HG03103 (cell line): ENCODE measurements around the gene EEF1AKMT3.

Experiments used
- ATAC-seq: cut with Tn5 transposase; IDR thresholded peaks from one replicate; pipeline ENCODE4 v1.9.1; 2021; ENCODE audit warnings: low read depth; ENCODE audit not compliant: unreplicated experiment

The EEF1AKMT3 gene

DNA sequence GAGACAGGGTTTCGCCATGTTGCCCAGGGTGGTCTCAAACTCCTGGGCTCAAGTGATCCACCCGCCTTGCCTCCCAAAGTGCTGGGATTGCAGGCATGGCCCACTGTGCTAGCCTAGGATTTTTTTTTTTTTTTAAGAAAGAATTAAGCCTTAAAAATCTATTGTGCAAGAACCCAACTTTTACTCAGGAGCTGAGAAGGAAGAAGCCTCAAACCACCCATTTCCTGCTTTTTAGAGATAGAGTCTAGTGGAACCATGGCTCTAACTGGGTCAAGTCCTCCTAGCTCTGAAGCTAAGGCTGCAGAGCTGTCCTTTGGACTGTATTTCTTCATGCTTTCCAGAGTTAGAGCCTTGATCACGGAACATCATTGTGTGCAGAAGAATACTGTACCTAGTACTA lies 8.8 kb downstream of the EEF1AKMT3 start:
- no peak for ATAC-seq

DNA sequence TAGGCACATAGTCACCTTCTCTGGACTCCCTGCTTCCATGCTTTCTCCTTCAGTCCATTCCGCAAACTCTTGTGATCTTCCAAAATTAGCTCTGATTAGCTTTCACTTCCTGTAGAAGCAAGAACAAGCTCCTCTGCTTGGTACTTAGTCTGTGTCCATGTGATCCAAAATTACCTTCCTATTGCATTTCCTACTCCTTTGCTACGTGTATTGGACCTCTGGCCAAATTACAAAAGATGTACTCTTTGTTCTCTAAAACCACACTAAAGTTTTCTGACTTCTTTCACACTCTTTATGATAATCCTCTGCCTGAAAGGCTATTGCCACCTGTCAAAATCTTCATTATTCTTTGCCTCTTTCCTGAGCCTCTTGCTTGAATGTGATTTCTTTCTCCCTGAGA lies 9.4 kb downstream of the EEF1AKMT3 start:
- ATAC-seq, result no peak

DNA sequence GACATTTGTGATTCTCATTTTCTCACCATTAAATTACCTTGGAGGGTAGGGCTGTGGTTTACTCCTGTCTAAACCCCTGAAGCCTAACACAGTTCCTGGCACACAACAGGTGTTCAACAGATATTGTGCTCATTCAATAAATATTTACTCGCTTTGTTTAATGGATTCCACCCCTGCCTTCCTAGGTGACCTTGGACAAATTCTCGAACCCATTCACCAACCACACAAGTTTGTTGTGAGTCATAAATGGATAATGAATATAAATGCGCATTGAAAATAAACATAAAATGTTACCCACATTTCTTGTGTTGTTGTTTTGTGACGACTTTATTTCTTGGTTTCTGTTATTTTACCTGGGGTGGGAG lies 9.8 kb downstream of the EEF1AKMT3 start:
- peak; percentile 7 for ATAC-seq

DNA sequence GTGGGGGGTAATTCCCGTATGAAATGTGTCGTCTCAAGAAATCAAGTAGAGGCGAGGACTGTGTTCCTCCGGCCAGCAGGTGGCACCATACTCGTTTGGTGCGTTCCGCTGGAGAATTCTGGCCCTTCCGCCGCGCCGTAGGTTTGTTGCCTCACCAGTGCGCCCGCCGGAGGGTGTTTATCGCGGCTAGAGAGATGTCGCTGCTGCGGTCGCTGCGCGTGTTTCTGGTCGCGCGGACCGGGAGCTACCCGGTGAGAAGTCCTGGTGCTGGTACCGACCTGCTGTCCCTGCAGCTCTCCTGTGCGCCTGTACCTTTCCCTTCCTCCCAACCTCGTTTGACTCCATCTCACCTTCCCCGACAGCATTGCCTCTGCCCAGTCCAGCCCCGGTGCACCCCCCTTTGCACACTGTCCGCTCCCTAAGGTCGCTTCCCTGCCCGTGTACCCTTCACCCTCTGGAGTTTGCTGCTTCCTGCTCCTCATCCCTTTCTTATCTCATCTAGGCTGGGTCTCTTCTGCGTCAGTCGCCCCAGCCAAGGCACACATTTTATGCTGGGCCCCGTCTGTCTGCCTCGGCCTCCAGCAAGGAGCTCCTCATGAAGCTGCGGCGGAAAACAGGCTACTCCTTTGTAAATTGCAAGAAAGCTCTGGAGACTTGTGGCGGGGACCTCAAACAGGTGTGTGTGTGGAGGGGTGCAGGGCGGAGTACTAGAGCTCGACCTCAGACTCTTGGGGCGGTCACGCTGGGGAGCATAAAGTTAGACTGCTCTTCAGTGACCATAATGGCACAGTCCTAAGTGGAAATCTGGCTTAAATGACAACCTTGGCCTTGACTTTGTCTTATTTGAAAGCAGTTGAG lies 10.4 kb downstream of the EEF1AKMT3 start, which contains the start of gene TSFM:
TSFM (plus strand) TSS at position 180 of the 858 bp plus-strand sequence; CDS start at position 195, 15 bp downstream.
- peak; percentile 86 for ATAC-seq

DNA sequence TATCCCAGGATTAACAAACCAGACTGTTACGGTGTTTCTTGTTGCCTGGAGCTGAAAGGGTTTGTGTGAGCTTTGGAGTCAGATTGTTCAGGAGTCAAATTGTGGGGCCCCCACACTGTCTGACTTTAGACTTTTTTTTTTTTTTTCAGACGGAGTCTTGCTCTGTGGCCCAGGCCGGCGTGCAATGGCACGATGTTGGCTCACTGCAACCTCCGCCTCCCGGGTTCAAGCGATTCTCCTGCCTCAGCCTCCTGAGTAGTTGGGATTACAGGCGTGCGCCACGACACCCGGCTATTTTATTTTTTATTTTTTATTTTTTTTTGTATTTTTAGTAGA lies 11.0 kb downstream of the EEF1AKMT3 start:
- no peak for ATAC-seq

DNA sequence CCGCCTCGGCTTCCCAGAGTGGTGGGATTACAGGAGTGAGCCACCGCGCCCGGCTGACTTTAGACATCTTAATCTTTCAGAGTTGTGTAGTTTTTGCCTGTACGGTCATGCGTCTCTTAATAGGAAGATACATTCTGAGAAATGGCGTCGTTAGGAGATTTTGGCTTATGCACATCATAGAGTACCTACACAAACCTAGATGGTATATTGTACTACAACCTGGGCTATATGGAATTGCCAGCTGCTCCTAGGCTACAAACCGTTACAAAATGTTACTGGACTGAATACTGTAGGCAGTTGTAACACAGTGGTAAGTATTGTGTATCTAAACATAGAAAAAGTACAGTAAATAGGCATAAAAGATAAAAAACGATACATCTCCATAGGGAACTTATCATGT lies 11.4 kb downstream of the EEF1AKMT3 start:
- ATAC-seq, result no peak

DNA sequence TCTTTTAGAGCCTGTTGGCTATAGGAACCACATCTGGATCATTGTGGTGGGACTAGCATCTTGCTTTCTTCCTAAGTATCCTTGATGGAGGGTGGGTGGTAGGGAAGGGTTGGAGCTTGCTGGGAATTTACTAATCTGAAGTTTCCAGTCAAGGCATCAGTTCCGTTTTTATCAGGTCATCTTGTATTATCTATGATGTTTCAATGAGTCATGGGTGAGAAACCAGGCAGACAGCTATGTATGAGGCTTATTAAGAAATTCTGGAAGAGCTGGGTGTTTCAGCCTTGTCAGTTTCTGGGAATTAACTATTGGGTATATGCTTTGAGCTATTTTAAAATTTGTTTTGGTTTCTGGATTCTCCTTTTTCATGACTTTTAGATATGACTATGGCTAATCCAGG lies 21.5 kb downstream of the EEF1AKMT3 start:
- no peak for ATAC-seq

DNA sequence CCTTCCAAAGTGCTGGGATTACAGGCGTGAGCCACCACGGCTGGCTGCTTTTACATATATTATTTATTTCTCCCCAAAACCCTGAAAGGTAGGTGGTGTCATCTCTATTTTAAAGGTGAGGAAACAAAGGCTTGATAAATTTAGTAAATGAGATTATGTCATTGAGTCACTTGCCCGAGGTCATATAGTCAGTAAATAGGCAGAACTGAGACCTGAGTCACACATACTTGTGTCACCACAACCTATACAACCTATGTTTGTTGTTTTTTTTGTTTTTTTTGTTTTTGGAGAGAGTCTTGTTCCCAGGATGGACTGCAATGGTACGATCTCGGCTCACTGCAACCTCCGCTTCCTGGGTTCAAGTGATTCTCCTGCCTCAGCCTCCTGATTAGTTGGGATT lies 22.9 kb downstream of the EEF1AKMT3 start:
- ATAC-seq, result no peak

DNA sequence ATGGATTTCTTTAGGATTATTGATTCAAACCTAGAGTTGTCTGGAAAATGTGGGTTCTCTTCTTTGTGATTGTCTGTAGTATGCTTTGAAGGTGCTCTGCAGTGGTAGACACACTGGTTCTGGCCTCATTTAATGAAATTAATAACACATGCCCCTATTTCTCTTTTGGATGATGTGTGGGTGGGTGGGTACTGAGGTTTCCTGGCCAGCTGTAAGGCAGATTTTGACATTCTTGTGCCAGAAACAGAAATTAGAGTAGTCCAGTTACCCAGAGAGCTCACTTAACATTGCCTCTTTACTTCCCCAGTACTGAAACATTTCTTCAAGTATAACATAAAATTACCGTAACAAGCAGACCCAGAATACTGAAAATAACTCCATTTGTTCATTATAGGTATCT lies 24.6 kb downstream of the EEF1AKMT3 start:
- no peak for ATAC-seq

DNA sequence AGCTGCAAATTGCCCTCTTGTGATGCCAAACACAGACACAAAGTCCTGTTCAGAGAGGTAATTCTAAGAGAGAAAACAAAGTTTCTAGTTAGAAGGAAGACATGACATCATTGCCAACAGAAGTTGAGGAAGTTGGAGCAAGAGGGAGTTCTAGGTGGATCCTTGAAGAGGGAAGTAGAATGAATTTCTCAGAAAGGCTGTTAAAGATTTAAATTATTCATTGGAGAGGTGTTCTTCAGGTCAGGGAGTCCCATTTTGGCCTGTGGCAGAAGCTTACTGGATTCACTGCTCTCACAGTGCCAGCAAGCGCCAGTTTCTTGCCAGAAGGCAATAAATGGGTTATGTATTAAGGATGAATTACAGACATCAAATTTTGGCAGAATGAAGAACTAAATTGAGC lies 25.5 kb downstream of the EEF1AKMT3 start:
- ATAC-seq, result no peak

DNA sequence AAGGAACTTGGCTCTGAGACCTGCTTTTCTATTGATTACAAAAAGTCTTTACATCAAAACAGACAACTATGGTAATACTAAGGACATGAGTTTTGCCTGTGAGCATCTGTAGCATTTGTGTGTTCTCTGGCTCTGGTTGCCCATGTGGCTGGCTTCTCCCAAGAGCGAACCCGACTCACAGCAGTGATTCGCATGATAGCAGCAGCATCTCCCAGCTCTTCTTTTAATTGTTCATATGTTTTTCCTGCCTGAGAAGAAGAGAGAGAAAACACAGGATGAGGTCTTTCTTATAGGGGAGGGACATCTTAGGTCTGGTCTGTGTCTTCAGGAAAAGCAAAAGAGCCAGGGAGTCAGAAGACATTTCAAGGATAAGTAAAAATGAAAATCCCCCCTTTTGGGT lies 28.6 kb downstream of the EEF1AKMT3 start:
- no peak for ATAC-seq

DNA sequence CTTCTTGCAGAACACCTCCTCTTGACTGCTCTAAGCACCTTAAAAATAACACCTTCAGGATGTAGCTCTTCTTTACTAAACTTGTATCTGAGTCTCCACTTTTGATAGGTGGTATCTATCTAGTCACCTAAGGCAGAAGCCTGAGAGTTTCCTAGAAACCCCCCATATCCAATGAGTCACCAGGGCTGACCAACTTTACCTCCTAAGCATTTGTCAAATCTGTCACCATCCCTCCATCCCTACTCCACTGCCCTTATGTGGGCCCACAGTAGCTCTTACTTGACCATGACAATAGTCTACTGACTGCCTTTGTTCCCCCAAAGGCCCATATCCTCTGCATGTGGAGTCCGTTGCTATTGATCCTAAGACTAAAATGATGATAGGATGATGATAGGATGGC lies 30.2 kb downstream of the EEF1AKMT3 start:
- no peak for ATAC-seq

DNA sequence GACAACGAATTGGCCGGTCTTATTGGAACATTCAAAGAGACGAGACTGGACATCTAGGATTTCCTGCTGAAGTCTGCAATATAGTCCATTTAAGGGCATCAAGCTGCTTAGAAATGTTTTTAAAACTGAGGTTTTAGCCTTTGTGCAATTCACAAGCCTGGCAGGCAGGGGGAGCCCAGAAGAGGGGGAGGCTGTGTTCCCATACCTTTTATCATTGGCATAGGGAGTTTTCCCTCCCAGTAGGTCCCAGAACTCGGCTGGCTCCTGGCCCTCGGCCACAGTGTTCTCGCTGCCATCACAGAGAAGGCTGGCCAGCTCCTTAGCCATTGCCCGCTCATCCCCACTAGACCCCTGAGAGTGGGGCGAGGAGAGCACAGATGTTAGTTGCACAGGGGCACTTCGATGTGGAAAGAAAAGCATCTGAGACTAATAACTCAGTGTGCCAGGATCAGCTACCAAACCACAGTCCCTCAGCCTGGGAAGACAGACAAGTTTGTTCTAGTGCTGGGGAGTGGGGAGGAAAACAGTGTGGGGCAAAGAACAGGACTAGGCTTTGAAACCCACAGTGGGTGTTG lies 31.0 kb downstream of the EEF1AKMT3 start:
- ATAC-seq, result no peak

DNA sequence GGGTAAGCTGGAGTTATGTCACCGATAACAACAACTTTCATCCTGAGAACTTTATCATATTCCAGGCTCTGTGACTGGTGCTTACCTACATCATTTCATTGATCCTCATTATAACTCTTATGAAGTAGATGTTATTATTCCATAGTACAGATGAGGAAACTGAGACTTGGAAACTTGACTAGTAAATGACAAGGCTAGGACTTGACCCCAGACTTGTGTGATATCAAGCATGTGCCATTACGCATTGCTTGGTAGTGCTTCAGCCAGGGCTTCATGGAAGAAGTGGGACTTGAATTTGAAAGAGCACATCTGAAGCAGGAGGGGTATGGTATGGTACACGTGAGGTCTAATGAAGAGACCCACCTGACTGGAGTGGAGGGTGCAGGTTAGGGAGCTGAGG lies 34.3 kb downstream of the EEF1AKMT3 start:
- no peak for ATAC-seq

DNA sequence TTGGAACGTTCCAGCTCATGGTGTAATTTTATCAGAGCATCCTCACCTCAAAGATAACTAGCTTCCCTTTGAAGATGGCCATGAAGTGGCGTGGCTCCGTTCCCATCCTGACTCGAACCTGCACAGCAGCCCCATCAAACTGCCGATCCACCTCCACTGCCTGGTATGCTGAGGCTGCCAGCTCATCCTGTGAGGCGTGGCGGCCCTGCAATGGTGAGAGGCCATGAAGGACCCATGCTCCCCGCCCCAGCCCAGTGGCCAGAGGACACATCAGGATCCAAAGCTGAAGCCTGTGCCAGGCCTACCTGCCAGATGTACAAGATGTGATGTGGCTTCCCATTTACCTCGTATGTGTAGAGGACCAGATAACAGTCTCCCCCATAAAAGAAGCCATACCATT lies 34.9 kb downstream of the EEF1AKMT3 start:
- no peak for ATAC-seq

DNA sequence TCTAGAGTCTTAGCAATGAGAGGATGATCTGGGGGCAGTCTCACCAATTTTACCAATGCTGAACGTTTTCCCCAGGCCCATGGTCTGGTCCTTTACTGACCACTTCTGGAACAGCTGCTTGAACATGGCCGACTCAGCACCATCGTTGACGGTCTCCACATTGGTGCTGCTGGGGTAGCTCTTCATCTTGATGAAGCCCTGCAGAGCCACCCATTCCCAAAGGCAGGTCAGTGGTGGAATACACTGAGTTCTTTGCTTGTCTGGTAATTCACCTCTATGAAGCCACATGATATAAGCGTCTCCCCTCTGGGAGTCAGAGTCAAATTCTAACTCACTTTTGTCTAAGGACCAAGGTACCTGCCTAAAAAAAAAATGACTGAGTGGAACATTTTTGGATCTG lies 35.9 kb downstream of the EEF1AKMT3 start:
- ATAC-seq, result no peak

DNA sequence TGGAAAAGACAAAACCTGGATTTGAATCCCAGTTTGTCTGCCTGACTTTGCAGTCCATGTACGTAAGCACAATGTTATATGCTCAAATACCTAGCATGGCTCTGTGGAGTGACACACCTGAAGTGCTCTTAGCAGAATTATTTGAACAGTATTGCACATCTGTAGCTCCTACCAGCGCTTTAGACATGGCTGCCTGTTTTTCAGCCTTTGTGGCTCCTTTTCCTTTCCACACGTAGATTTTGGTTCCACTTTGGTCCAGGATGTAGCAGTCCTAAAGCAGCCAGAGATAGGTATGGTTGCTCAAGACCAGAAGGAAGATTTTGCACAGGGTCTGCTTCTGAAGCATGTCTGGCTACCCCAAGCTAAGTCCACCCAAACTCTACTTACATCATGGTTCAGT lies 37.0 kb downstream of the EEF1AKMT3 start:
- ATAC-seq, result no peak

DNA sequence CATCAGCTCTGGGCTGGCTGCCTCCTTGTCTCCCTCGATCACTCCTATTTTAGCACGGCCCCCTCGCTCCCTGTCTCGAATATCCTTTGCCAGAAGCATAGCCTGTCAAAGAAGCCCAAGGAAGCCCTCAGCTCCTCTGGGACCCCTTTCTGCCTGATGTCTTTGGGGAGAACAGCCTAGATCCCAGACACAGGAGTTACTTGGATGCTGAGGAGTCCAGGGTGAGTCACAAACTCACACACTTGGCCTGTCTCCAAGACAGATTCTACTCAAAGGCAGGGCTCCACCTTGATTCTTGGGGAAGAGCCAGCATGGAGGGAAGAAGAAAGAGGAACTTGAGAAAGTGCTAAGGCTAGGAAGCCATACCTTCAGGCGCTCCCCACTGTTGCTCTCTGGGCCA lies 38.0 kb downstream of the EEF1AKMT3 start:
- no peak for ATAC-seq

DNA sequence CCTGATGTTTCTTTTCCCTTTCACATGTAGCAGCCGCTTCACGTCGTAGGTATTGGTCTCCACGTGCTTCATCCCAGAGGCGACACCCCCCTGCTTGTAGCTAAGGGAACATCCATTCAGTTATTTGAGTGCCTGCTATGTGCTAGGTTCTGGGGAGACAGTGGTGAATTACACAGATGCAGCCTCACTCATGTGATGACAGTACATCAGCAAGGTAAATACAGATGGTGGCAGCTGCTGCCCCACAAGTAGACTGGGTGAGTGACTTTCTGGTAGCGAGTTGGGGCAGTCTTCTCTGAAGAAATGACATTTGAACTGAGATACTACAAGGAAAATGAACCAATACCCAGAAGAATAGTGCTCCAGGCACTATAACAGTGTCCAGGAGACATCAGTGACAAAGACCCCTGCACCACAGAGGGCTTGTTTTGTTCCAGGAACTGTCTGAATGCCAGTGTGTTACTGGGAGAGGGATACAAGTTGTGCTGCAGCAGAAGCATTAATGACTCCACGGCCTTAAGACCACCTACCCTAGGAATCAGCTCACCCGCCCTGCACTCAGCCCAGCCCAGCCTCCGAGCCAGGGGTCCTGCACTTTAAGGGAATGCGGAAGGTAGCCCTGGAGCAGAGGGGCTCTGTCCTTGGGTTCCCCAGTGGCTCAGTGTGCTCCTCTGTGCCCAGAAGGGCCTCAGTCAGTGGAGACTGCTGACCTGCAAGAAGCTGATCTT lies 38.8 kb downstream of the EEF1AKMT3 start:
- ATAC-seq, result no peak

DNA sequence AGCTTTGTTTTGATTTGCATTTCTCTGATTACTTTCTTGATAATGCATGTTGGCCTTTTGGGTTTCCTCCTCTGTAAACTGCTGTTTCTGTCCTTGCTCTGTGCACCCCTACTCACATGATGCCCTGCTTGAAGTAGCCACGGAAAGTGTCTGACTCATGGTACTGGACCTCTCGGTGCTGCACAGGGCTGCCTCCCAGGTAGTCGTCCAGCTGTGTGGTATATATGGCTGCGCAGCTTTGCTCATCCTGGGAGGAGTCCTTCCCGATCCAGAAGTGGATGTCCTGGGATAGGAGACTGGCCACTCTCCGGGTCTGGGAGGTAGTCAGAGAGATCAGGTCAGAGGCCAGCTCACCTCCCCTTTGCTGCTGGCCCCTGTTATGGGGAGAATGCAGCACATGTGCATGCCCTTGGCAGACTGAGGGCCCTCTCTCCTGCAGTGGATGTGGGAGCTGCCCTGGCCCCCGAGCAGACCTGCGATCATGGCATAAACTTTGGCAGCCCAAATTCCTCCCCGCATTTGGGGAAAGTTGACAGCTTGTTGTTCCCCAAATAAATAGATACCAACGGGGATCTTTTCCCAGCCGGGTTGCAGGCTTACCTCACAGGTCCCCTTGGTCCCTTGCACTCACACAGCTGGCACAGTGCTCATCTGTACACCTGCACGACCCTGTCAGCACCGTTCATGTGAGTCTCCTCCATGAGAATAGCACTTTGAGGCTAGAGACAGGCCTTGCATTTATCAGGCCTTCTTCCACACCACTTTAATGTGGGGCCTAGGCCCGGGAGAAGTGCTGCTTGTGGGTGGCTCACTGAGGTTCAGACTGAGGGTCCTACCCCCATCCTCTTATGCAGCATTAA lies 40.9 kb downstream of the EEF1AKMT3 start:
- no peak for ATAC-seq
